ENCODE data around the gene LRR1.

DNA sequence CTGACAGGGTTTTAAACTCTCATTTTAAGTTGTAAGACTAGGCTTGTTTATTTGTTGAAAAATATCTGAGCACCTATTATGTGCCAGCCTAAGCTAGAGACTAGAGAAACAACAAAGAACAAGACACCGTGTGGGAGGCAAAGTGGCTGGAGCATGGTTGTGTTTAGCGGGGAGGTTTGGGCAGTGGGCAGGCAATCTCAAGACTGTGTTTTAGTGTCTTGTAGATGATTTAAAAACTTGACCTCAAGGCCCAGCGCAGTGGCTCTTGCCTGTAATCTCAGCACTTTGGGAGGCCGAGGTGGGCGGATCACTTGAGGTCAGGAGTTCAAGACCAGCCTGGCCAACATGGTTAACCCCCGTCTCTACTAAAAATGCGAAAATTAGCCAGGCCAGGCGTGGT is 13.9 kb downstream of the LRR1 start:
- TF ChIP-seq POLR2A (IDR thresholded peaks at IDR 0.05), result no peak
- TF ChIP-seq, protein P1, sequence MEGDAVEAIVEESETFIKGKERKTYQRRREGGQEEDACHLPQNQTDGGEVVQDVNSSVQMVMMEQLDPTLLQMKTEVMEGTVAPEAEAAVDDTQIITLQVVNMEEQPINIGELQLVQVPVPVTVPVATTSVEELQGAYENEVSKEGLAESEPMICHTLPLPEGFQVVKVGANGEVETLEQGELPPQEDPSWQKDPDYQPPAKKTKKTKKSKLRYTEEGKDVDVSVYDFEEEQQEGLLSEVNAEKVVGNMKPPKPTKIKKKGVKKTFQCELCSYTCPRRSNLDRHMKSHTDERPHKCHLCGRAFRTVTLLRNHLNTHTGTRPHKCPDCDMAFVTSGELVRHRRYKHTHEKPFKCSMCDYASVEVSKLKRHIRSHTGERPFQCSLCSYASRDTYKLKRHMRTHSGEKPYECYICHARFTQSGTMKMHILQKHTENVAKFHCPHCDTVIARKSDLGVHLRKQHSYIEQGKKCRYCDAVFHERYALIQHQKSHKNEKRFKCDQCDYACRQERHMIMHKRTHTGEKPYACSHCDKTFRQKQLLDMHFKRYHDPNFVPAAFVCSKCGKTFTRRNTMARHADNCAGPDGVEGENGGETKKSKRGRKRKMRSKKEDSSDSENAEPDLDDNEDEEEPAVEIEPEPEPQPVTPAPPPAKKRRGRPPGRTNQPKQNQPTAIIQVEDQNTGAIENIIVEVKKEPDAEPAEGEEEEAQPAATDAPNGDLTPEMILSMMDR (IDR thresholded peaks at IDR 0.05), result no peak
